ENCODE data around the gene LRRC8B.
"Not testable (repeated sequence)": the region's sequence is repeated elsewhere in the genome, so short reads cannot be mapped to it uniquely, and the experiment has no call there.

Gene LRRC8B

GRCh38 chr1:89525169-89525855 lies 683 bp downstream of the LRRC8B start:
- peak; percentile 2 to 25 for DNase-seq

DNA sequence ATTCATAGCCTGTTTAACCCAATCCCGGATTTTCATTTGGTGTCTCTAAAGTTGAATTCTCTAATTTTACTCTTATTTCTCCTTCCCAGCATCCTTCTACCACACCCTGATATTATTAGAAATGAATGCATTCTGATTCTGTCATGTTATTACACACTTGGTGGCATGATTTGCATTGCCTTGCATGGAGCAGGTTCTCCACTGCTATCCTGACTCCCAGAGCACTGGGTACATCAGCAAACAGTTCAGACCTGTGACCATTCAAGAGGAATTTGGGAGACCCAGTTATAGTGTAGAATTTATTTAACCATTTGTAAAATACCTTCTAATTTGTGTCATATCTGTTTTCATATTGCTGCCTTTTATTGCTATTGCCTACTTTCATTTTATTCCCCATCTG lies 2.6 kb downstream of the LRRC8B start:
- no peak for DNase-seq

DNA sequence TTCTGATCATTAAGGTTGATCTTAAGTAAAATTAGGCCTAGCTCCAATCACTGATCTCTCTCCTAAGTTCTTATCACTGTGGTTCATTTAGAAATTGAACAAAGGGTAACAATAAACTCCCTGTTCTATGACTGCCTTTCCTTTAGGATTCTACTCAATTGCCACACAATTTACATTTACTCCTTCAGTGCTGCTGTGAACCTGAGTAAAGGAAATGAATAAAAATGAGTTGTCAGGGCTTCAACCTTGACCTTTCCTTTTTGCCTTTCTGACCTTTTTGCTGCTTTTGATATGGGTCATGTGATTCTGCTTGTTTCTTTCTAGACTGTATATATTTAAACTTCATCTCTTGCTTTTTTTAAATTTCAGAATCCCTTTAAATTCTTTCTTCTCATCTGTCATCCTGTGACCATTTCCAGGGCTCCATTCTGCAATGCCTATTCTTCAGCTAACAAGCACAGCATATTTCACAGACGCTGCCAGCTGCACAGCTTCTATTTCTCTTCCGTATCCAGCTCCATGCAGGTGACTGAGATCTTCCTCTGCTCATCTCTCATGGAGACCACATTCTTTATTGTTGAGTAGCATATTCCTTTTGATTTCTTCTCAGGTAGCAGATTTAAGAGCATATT lies 3.2 kb downstream of the LRRC8B start:
- no peak for DNase-seq

DNA sequence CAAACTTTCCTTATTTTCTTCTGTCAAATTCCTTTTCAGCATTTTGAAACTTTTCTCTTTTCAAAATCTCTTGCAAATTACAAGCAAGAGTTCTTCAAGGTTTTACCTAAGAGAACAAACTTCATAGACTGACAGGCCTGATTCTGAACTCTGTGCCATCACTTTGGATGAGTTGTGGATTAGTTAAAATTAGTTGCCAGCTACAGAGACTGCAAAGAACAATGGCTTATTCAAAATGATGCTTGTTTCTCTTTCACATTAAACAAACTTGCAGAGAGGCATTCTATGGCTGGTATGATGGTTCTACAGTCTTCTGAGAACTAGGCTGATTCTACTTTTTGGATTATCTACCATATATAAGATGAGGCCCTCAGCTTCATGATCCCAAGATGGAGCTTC lies 3.8 kb downstream of the LRRC8B start:
- DNase-seq: no peak

DNA sequence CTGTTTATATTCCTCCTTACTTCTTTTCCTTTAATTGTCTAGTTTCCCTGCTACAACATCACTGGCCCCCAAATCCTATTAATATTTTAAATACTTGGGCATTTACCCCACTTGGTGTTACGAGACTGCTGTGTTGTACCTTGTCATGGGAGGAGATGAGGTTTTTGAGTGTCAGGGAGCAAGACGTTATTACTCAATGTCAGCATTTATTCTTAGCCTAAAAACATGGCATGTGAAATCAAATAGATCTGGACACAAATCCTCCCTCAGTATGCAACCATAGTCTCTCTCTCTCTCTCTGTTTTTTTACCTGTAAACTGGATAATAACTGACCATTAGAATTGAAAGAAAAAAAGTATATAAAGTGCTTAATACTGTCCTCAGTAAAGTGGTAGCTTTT lies 4.6 kb downstream of the LRRC8B start:
- DNase-seq: no peak

DNA sequence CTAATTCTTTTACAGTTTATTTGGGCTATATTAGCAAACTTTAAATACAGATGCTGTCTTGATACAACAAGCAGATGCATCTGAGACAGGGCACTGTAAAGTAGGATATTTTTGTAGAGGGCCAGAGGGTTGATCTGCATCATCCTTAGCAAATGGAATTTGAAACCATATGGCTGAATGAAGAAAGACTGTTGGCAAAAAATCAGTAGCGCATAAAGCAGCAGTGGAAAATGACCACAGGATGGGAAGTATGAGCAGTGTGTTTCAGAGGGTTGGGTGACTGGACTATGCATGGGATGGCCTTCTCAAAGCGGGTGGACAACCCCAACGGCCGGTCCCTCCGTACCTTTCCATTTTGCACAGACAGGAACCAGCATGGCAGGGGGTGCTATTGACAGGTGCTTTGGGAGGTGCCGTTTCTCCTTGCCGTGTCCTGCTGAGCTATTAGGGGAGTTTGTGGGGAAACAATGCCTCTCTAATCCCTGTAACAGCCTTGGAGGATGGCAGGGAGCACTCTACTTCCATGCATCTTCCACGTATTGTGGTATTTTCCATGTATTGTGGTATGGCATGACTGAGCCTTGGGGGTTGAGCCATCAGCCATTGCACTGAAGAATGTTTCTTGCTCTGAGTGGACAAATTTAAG lies 5.9 kb downstream of the LRRC8B start:
- no peak for DNase-seq

DNA sequence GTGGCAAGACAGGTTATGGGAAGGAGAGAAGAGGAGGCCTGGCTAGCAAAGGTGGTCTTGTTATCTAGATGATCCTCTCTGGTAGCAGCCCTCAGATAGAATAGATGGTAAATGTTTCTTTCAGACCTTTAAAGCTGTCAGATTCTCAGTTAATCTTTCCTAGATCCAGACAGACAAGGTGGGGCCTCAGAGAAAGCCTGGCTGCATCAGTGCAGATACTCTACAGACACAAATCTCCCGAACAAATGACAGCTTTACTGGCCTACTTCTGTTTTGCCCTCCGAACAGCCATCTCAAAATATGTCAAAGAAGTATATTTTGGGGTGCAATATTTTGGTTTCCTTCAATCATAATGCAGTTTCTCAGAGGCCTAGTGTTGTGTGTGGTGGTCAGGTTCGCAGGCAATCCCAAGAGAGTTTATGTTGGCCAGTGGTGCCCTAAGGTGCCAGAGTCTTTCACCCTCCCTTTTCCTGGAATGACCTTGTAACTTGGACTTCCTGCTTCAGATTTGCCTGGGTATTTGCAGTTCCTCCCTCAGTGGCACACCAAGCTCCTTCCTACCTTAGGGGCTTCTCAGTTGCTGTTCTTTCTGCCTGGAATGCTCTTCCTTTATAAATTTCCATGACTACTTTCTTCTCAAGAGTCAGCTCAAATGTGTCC lies 7.0 kb downstream of the LRRC8B start:
- DNase-seq: no peak

DNA sequence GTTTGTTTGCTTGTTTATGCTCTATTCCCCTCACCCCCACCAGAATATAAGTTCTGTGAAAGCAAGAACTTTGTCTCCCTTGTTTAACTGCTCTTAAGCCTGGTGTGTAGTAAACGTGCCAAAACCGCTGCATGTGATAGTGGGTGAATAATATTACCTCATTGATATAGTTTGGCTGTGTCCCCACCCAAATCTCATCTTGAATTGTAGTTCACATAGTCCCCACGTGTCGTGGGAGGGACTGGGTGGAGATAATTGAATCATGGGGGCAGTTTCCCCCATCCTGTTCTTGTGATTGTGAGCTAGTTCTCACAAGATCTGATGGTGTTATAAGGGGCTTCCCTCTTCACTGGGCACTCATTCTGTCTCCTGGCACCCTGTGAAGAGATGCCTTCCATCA lies 7.6 kb downstream of the LRRC8B start:
- no peak for DNase-seq

GRCh38 chr1:89532866-89533265 lies 8.2 kb downstream of the LRRC8B start:
- no peak for DNase-seq

DNA sequence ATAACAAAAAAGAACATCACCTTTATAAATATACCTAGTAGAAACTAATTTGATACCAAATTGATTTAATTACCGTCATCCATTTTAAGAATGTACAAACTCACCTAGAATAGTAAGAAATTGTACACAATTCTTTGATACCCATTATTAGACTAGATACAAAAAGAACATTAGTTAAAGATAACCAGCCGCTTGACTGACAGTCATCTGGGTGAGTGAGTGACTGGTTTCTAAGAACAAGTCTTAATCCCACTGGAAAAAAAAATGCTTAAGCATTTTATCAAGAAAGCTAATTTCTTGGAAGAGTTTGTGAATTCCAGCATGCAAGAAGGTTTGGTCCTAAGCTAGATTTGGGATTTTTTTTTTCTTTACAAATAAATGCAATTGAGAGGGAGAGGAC lies 10.9 kb downstream of the LRRC8B start:
- no peak for DNase-seq

- DNase-seq: no peak
Observed at GRCh38 chr1:89536555-89537341, 12.1 kb downstream of the LRRC8B start.

DNA sequence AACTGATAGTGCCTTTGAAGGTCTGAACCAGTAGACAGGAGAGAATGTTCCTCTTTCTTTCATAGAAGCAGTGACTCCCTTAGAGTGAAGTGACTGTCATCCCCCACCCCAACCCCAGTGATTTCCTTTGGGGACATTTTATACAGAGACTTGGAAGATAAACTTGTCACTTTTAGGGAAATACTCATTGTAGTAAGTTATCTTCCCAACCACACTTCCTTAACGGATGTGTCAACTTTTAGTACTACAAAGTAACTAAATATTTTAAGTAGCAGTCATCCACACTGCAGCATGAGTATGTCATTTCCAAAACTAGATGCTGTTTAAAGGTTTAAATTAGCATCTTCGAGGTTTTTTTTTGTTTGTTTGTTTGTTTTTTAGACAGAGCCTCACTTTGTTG lies 13.7 kb downstream of the LRRC8B start:
- DNase-seq: no peak

- DNase-seq: no peak
Observed at GRCh38 chr1:89539128-89539527, 14.5 kb downstream of the LRRC8B start.

GRCh38 chr1:89540406-89540970 lies 15.9 kb downstream of the LRRC8B start:
- DNase-seq: no peak

DNA sequence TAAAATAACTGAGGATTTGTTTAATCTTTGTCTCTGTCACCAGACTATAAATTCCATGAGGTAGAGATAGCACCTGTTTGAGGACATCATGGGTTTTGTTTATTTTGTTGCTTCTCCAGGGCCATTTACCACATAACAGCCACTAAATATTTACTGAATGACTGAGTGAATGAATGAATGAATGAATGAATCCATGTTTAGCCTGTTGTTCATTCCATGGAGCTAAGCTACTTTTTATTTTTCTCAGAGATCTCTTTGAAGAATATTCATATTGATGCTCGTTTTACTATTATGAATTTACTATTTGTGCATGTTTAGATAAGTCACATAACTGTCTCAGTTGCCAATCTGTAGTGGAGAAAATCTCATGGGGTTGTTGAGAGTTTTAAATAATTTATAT lies 17.7 kb downstream of the LRRC8B start:
- no peak for DNase-seq

DNA sequence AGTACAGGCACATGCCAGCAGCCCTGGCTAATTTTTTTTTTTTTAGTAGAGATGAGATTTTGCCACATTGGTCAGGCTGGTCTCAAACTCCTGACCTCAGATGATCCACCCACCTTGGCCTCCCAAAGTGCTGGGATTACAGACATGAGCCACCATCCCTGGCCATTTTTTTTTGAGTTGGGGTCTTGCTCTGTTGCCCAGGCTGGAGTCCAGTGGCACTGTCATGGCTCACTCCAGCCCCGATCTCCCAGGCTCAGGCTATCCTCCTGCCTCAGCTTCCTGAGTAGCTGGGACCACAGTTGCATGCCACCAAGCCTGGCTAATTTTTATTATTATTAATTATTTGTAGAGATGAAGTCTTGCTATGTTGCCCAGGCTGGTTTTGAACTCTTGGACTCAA lies 19.0 kb downstream of the LRRC8B start:
- not testable (repeated sequence) for DNase-seq

DNA sequence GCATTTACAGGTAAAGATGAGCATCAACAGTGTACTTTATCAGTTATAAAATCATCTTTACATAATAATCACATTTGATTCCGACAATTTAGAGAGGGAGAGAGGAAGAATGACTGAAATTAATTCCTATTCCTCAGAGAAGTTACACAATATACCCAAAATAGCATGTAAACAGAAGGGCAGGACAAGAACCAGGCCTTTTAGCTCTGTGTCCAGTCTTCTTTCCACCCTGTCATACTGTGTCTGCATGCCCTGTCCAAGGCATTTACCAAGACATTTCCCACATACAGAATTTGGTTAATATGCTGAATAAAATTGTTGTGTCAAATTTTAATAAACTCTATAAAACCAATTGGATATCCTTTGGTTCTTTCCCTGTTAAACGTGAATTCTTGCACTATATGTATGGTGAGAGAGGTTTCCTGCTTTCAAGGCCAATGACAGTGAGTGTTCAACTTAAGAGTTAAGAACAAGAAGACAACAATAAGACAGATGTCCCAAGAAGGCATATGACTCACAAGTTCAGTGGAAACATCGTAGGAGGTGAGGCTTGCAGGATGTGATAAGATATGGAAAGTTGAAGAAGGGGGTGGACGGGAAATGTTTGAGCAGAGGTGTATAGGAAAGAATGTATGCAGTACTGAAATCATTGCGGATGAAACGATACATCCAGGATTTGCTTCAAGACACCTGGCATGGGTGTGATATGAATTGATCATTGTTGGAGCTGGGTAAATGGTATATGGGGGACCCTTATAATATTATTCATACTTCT lies 20.8 kb downstream of the LRRC8B start:
- no peak for DNase-seq

DNA sequence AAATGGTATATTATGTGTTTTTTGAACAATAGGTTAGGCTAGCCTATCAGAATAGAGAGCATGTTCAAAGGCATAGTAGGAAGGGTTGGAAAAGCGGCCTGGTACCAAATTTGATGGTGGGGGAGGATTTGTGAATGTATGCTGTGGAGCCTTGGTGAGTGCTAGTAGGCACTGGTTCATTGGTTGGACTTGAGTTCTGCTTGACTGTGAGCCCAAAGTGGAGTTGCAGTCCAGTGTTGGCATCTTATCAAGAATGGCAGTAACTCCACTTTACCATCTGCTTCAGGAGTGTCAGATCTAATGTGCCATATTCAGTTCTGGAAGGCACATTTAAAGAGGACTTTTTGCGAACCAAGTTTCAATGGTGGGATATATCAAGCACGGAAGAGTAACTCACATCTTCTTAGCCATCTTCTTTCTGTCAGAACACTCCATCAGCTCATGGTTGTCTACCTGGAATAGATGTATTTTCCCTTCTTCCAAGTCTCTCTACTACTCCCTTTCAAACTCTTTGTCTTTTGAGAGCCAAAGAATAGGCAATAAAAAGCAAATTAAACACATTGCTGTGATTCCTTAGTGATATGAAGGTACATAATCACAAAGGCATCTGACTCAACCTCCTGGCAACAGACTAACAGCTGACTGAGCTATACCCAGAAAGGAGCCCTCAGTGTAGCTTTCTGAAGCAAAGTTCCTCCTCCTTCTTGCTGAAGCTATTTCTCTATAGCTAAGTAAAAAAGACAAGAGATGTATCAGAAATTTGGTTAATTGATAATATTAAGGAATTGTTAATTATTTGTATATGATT lies 21.7 kb downstream of the LRRC8B start:
- DNase-seq: no peak

- DNase-seq: no peak
Observed at GRCh38 chr1:89546934-89547562, 22.4 kb downstream of the LRRC8B start.

DNA sequence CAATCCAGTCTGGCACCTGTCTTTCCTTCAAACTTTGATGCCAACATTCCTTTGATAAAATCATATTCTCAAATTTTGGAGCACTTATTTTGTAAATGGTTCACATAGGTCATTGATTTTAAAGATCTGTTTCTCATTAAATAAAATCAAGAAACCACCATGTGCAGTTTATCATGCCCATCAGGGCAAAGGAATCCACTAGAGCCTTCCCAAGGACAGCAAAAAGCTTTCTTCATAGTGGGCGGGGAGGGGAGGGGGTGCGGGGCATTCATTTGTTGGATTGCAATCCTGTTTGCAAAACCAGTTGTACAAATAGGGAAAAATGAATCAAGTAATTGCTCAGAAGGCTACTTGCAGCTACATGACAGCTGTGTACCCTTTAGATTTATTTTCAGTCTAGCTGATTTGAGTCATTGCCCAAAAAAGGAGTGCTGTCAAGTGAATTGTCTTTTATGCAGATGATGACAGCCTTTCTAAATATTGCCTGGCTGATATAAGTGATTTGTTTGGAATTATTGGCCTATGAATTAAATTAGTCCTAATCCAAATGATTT lies 23.0 kb downstream of the LRRC8B start:
- DNase-seq: no peak

Measured in SW 1271 (cell line).